Activated naive CD4-positive, alpha-beta T cell treated with anti-CD3 and anti-CD28 coated beads, Interleukin-2, amount 50 U/mL, for 72 hours (primary cell): ENCODE results near the gene PI4K2A. TPM values are rescaled to one million over a fixed set of nuclear protein-coding genes. Genes with fewer than 3 reads are reported as not detected.

Experiments
- total RNA-seq, 2 donors: library from RNA; stranded (reverse); gene quantifications; one replicate each; pipeline ENCODE4 v1.2.3, GENCODE V29; 2022

Gene PI4K2A
- total RNA-seq, 2 donors from 2014 or later = 9.7 to 13.6 TPM

Other genes starting within 250 kb of the PI4K2A start
- gene RRP12, start 239.3 kb upstream of the PI4K2A start, total RNA-seq = 10 to 100 TPM; 41.4 to 43.1 TPM
- 1,000 to 10,000 TPM in 1 of 2 donors, 100 to 1,000 TPM in 1; 610 to 1,410 TPM for gene PGAM1, start 214.5 kb upstream of the PI4K2A start, total RNA-seq
- gene EXOSC1, start 194.7 kb upstream of the PI4K2A start, total RNA-seq = 10 to 100 TPM; 41.3 to 58.0 TPM
- 10 to 100 TPM; 25.4 to 45.0 TPM for gene ZDHHC16, start 194.5 kb upstream of the PI4K2A start, total RNA-seq
- gene MMS19, start 142.2 kb upstream of the PI4K2A start, total RNA-seq = 100 to 1,000 TPM in 1 of 2 donors, 10 to 100 TPM in 1; 74.2 to 125 TPM
- 1 to 10 TPM; 1.9 to 3.5 TPM for gene UBTD1, start 141.7 kb upstream of the PI4K2A start, total RNA-seq
- under 1 TPM; 0.25 to 0.39 TPM for gene ANKRD2, start 67.9 kb upstream of the PI4K2A start, total RNA-seq
- not detected for gene HOGA1, start 56.3 kb upstream of the PI4K2A start, total RNA-seq
- not detected for gene C10orf62, start 51.0 kb upstream of the PI4K2A start, total RNA-seq
- gene MORN4, start 7.2 kb upstream of the PI4K2A start, total RNA-seq = 1 to 10 TPM; 1.1 to 6.0 TPM
- 1 to 10 TPM; 2.2 to 2.8 TPM for gene AVPI1, start 46.6 kb downstream of the PI4K2A start, total RNA-seq
- 1 to 10 TPM in 1 of 2 donors, under 1 TPM in 1; 0.57 to 7.1 TPM for gene MARVELD1, start 73.1 kb downstream of the PI4K2A start, total RNA-seq
- 10 to 100 TPM; 28.0 to 29.3 TPM for gene ZFYVE27, start 96.5 kb downstream of the PI4K2A start, total RNA-seq
- not detected for gene SFRP5, start 131.3 kb downstream of the PI4K2A start, total RNA-seq
- gene GOLGA7B, start 209.2 kb downstream of the PI4K2A start, total RNA-seq = under 1 TPM; 0.41 to 0.88 TPM